HG03159 (cell line): ENCODE data around the gene SPHK1.

Source experiments
- ATAC-seq: cut with Tn5 transposase; IDR thresholded peaks from one replicate; pipeline ENCODE4 v1.9.1; 2021; ENCODE audit warnings: mild to moderate bottlenecking, moderate library complexity; ENCODE audit not compliant: unreplicated experiment

The SPHK1 gene

DNA sequence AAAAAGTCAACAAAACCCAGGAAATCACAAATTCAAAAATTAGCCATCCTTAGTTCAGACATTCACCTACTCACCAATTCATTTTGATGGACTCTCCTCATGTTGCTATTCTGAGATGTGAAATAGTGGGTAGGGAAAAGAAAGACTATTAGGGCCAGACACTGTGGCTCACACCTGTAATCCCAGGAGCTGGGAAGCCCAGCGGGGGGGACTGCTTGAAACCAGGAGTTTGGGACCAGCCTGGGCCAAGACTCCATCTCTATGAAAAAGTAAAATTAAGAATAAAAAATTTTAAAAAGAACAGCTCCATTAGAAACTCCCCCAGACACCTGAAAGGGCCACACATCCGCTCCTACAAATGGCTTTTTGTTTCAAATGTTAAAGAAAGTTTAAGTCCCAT, 47.1 kb downstream of the SPHK1 start:
- ATAC-seq, result no peak

DNA sequence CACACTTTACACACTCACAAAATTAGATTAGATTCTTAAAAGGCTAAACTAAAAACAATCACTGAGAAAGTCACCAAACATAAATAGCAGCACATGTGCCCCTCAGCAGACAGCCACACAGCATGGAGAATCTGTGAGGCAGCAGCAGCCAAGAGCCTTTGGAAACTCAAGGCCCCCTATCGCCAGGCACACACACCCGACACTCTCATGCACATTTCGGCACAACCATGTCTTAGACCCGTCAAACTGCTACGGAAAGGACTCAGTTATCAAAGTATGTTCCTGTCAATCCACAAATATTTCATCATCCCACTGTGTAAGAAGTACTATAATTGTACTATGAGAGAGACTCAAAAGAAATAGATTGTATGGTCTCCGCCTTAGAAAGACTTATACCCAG, 47.6 kb downstream of the SPHK1 start:
- no peak for ATAC-seq

- no peak for ATAC-seq
Measured at GRCh38 chr17:76432712-76433336, 48.4 kb downstream of the SPHK1 start.

DNA sequence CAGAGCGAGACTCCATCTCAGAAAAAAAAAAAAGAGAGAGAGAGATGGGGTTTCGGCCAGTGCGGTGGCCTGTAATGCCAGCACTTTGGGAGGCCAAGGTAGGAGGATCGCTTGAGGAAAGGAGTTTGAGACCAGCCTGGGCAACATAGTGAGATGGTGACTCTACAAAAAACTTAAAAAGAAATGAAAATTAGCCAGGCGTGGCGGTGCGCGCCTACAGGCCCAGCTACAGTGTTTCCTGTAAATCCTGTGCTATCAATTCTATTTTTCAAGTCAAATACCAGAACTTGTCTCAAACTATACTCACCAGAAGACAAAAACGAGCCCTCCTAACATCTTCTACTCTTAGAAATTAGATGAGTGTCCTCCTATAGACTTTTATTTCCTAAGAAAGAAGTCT, 49.3 kb downstream of the SPHK1 start:
- ATAC-seq, result no peak

GRCh38 chr17:76434870-76435269, 50.5 kb downstream of the SPHK1 start:
- ATAC-seq, result no peak

DNA sequence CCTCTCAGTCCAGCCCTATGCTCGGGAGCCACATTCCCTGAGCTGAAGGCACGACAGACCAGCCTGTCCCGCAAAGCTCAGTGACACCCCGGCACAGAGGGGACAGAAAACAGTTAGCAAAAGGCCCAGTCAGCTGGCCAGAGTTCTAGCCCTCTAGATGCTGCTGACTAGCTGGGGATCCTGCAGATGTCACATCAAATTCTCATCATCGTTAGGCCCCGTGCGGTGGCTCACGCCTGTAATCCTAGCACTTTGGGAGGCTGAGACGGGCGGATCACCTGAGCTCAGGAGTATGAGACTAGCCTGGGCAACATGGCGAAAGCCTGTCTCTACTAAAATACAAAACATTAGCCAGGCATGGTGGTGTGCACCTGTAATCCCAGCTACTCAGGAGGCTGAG, 51.3 kb downstream of the SPHK1 start:
- ATAC-seq, result no peak
